Muscle layer of duodenum (tissue), 2 donors: ENCODE data around the gene VAPB.

Experiments
- H3K27ac ChIP-seq: one replicate; pipeline ENCODE4 v1.7.0; 2013; ENCODE audit warnings: mild to moderate bottlenecking, low read length
- H3K27me3 ChIP-seq: one replicate; pipeline ENCODE4 v1.7.0; 2013; ENCODE audit warnings: low read depth, mild to moderate bottlenecking, control low read depth, low read length
- H3K36me3 ChIP-seq, 2 donors: one replicate each; pipeline ENCODE4 v1.7.0; 2013; ENCODE audit warnings: low read length in 2 of 2, control low read depth in 1 of 2, mild to moderate bottlenecking in 1 of 2; ENCODE audit not compliant: insufficient read depth in 2 of 2, control insufficient read depth in 1 of 2
- H3K4me1 ChIP-seq, 2 donors: one replicate each; pipeline ENCODE4 v1.7.0; 2013; ENCODE audit warnings: low read length in 2 of 2, mild to moderate bottlenecking in 2 of 2, control low read depth in 1 of 2, moderate library complexity in 1 of 2; ENCODE audit not compliant: insufficient read depth in 2 of 2, control insufficient read depth in 1 of 2
- H3K4me3 ChIP-seq, 2 donors: one replicate each; pipeline ENCODE4 v1.7.0; 2013; ENCODE audit warnings: low read length in 2 of 2, low read depth in 1 of 2, mild to moderate bottlenecking in 1 of 2
- H3K9me3 ChIP-seq, 2 donors: one replicate each; pipeline ENCODE4 v1.7.0; 2013; ENCODE audit warnings: low read length in 2 of 2, control low read depth in 1 of 2, mild to moderate bottlenecking in 1 of 2; ENCODE audit not compliant: control insufficient read depth in 1 of 2
- donor health status: healthy.

Gene VAPB

DNA sequence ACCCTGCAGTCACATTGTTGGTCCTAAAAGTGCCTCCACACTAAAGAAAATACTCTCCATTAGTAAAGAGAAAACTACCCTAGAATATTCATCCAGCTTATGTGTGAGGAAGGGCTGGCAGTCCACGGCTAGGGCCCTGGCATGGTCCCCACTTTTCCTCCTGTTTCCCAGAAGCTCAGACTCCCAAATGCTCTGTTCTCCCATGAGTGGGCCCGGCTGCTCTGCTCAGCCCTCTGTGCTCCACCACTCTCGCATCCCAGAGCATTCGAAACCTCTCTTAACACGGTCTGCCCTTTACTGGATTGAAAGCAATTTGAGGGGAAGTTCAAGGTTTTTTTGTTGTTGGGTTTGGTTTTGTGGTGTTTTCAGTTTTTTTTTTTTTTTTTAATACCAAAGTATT lies 64.4 kb downstream of the VAPB start:
- Histone ChIP-seq H3K4me1 (peaks cover 4 to 10% of the 10 kb centered on the region in 2 donors), H3K4me3 (no peak overlapping the region), H3K9me3 (no peaks in the 10 kb centered on the region), H3K36me3 (no peaks in the 10 kb centered on the region), H3K27me3 (no peaks in the 10 kb centered on the region), H3K27ac (no peak overlapping the region)

DNA sequence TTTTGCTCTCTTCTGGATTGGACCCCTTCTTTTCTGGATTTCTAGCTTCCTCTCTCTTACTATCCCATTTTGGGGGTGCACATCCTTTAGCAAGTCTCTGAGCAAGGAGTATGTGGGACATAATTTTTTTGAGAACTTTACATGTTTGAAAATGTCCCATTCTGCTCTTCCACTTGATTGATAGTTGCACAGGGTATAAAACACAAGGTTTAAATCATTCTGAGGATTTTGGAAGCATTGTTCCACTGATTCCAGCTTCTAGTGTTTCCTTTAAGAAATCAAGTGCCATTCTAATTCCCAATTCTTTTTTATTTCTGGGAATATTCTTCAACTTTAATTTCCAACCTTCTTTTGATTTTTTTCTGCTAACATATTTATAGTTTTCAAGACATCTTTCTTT lies 65.4 kb downstream of the VAPB start:
- Histone ChIP-seq H3K36me3 (no peaks in the 10 kb centered on the region), H3K4me3 (no peak overlapping the region), H3K27me3 (no peaks in the 10 kb centered on the region), H3K27ac (no peak overlapping the region), H3K9me3 (no peaks in the 10 kb centered on the region), H3K4me1 (peaks cover 4 to 5% of the 10 kb centered on the region in 2 donors)

DNA sequence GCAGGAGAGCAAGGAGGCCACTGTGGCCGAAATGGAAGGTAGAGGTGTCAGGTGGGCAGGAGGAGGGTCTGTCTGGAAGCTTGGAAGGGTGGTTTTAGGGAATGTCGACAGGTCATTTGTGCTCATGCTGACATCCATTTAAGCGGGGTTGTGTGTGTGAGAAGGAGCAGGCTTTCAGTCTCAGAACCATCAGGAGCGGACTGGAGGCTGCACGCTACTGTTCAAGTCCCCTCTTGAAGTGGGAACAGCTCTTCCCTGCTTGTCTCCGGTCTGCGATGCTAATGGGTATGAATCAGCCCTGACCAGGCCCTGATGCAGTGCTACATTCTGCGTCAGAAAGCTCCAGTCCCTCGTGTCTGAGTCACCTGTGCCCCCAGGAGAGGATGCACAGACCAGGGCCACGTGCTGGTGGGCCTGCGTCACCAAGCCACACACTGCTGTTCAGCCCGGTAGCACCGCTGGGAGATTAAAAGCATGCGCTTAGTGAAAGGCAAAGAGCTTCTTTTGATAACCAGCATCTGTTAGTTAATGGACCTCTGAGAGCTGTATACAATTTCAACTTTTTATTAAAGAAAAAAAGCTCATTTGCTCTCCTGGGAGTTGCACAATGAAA lies 68.2 kb downstream of the VAPB start:
- Histone ChIP-seq H3K4me3 (no peak overlapping the region), H3K4me1 (no peaks in the 10 kb centered on the region), H3K27me3 (no peaks in the 10 kb centered on the region), H3K9me3 (no peaks in the 10 kb centered on the region), H3K36me3 (no peaks in the 10 kb centered on the region), H3K27ac (no peak overlapping the region)

DNA sequence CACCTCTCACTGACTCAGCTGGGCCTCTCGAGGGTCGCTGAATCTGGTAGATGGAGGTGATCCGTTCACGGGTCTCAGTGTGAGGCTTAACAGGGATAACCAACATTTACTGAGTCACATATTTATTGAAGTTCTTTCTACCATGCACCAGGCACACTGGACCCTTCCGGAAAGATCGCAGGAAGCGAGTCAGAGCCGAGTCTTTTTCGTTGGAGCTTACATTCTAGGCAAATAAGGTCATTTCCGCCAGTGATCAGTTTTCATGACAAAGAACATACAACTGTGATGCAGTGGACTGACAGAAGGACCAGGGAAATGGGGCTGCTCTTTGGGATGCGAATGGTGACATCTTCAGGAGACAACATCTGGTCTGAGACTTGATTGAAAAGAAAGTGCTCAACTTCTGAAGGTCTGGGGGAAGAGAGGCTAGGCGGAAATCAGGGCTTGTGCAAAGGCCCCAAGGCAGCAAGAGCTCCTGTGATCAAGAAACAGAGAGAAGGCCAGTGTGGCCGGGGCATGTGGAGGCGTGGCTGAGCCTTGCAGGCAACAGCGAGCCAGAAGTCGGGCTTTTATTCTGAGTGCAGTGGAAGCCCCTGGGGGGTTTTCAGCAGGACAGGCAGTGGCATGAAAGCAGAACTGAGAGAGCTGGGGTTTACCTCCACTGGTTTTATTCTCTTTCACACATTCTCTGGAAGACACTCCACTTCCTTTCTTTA lies 69.5 kb downstream of the VAPB start:
- Histone ChIP-seq H3K27me3 (no peaks in the 10 kb centered on the region), H3K9me3 (no peaks in the 10 kb centered on the region), H3K4me3 (no peak overlapping the region), H3K4me1 (no peaks in the 10 kb centered on the region), H3K36me3 (no peaks in the 10 kb centered on the region), H3K27ac (no peak overlapping the region)

DNA sequence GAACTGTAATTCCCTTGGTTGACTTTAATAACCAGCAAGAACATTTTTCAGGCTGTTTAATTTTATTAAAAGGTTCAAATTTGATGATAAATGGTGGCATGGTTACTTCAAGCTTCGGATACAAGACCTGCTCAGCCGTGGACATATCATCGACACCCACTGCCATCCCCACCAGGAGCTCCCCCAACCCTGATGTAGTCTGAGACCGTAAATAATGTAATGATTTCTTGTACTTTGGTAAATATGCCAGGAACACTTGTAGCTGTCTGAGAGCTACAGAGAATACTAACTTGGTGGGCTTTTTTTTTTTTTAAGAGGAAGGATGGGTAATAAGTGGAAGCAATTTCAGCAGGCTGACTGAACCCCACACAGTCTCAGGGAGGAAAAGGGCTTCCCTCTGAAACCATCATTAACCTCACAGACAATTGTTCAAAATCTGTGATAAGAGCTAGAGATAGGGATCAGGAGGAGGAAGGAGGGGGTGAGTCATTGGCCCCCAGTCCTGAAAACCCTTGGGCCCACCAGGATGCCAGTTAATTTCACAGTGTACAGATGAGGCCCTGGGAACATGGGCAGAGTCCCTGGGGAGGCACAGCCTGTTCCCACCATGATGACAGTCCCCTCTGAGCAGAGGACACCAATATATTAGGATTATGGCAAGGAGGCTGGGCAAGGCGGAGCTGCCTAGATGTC lies 70.2 kb downstream of the VAPB start:
- Histone ChIP-seq H3K4me3 (no peak overlapping the region), H3K9me3 (no peaks in the 10 kb centered on the region), H3K36me3 (no peaks in the 10 kb centered on the region), H3K27ac (no peak overlapping the region), H3K27me3 (no peaks in the 10 kb centered on the region), H3K4me1 (no peaks in the 10 kb centered on the region)

DNA sequence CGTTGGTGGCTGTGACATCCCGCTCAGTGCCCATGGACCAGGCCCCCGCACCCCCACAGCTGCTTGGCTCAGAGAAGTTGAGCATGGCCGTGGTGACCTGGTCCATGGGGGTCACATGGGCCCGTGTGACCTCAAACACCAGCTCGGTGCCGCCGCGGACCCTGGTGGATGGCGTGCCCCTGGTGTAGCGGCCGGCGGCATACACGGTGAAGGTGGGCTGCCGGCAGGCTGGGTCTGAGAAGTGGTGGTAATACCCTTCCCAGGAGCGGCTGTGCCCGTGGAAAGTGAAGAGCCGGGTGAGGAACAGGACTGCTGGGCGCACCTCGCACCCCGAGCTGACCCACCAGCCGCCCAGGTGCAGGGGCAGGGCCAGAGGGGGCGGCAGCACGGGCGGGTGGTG lies 72.1 kb downstream of the VAPB start:
- no peaks in the 10 kb centered on the region for H3K9me3 ChIP-seq
- no peaks in the 10 kb centered on the region for H3K4me1 ChIP-seq
- H3K4me3 ChIP-seq: no peak overlapping the region
- H3K27me3 ChIP-seq: no peaks in the 10 kb centered on the region
- no peaks in the 10 kb centered on the region for H3K36me3 ChIP-seq
- no peak overlapping the region for H3K27ac ChIP-seq

DNA sequence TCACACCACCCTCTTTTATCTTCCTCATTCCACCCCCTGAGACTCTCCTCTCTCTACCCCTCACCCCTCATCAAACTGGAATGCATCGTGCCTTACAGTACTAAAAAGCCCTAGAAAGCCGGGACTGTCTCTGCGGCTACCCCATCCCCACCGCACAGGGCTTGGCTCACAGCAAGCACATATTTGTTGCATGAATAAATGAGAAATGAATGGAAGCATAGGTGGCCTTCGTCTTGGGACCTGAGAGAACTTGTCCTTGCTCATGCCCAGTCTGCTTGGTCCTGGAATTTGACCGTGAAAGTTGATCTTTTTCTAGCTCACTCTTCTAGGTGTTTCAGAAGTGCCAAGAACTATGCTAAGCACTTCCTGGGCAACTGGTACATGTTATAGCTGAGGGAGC lies 72.9 kb downstream of the VAPB start:
- Histone ChIP-seq H3K4me1 (no peaks in the 10 kb centered on the region), H3K27ac (no peak overlapping the region), H3K27me3 (no peaks in the 10 kb centered on the region), H3K9me3 (no peaks in the 10 kb centered on the region), H3K4me3 (no peak overlapping the region), H3K36me3 (no peaks in the 10 kb centered on the region)

DNA sequence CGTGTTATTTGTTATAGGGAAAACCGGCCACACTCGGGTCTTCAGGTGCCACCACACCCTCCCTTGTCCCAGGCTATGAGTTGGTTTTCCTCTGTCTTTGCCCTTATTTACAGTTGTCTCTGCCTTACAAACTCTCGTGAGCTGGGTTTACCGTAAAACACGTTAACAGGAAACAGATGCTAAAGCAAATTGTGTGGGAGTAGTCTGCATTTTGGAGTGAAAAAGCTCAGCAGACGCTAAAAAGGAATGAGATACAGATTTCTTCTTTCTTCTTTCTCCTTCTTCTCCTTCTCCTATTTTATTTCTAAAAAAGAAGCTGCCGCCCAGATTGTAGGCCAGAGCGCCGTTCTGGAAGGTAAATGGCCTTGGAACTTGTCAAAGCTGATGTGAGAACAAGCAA lies 74.2 kb downstream of the VAPB start:
- no peak overlapping the region for H3K27ac ChIP-seq
- H3K36me3 ChIP-seq: no peaks in the 10 kb centered on the region
- no peak overlapping the region for H3K4me3 ChIP-seq

DNA sequence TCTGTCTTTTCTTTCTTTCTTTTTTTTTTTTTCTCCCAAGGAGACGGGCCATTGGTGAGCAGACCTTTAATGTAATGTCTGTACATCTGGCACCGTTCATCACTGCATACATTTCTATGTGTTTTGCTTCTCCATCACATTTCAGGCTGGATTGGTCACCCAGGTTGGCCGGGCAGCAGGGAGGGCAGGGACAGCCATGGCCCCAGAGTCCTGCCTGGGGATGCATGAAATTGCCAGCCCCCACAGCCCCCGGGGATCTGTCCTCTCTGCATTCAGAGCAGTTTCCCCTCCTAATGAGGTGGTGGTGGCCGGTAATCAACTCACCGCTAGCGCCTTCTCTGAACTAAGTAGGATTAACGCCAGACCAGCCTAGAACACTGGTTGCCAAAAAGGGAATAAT lies 75.8 kb downstream of the VAPB start:
- Histone ChIP-seq H3K27ac (no peak overlapping the region), H3K27me3 (no peaks in the 10 kb centered on the region), H3K9me3 (no peaks in the 10 kb centered on the region), H3K36me3 (no peaks in the 10 kb centered on the region), H3K4me1 (peaks cover 0 to 12% of the 10 kb centered on the region in 2 donors), H3K4me3 (no peak overlapping the region)

More for the DNA sequence above, 74.2 kb downstream of the VAPB start:
- Histone ChIP-seq H3K9me3 (no peaks in the 10 kb centered on the region), H3K27me3 (no peaks in the 10 kb centered on the region), H3K4me1 (peaks cover 0 to 8% of the 10 kb centered on the region in 2 donors)

DNA sequence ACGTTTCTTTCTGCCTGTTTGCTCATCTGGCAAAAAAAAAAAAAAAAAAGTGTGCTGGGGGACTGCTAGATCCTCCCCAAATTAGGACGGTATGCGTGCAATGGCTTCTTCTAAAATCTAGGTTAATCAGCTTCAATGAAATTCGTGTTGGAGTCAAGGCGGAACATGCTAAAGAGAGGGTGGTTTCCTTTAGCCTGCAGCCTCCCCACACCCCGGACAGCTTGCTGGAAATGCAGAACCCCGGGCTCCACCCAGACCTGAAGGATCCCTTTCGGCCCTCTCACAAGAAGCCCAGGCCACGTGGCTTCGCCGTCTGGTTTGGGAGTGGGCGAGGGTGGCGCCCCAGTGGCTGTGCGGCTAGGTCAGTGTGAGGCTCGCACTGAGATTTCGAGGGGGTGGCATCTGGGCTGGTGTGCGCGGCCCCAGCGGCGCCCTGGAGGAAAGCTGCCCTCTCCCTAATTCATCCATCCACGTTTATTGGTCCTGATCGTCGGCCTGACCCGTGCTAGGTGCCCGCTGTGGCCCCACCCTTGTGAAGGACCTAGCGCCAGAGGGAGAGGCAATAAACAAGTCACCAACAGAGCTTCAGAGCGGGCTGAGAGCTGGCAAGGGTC lies 77.2 kb downstream of the VAPB start:
- peaks cover 0 to 16% of the 10 kb centered on the region in 2 donors for H3K4me1 ChIP-seq
- H3K36me3 ChIP-seq: no peaks in the 10 kb centered on the region
- H3K27ac ChIP-seq: no peak overlapping the region
- H3K27me3 ChIP-seq: no peaks in the 10 kb centered on the region
- no peak overlapping the region for H3K4me3 ChIP-seq
- H3K9me3 ChIP-seq: no peaks in the 10 kb centered on the region

DNA sequence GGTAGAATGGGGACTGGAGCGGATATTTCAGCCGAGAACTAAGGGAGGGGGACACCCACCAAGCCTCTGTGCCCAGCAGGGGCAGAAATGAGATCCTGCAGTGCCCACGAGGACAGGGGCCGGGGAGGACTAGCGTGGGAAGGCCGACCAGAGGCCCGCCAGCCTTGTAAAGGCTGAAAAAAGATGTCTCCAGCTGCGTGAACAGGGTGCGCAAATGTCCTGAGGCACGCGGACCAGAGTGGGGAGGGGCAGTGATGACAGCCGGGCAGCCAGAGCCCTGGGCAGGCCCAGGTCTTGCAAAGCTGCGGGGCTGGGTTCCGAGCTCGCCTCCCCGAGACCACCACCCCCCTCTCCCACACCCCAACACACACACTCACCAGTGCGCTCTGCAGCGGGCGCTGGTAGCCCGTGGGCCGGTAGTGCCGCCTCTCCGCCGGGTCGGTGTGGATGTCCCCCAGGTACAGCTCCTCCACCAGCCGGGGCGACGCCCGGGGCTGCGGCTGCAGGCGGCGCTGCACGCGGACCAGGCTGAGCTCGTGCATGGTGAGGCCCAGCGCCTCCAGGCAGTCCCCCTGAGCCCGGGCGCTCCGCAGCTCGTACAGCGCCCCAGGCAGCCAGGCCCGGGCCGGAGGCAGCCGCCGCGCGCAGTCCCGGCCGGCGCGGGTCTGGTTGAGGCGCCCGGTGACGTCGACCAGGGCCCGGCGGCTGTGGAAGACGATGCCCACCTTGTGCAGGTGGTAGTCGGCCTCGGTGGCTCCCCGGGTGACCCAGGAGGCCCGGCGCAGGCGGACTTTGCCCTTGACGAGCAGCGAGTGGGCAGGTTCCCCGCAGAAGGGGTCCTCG lies 77.9 kb downstream of the VAPB start:
- no peaks in the 10 kb centered on the region for H3K36me3 ChIP-seq
- H3K9me3 ChIP-seq: no peaks in the 10 kb centered on the region
- no peak overlapping the region for H3K4me3 ChIP-seq
- no peak overlapping the region for H3K27ac ChIP-seq
- H3K27me3 ChIP-seq: no peaks in the 10 kb centered on the region
- peaks cover 0 to 23% of the 10 kb centered on the region in 2 donors for H3K4me1 ChIP-seq
